ENCODE data around the gene SCG2. TPM values are rescaled to one million over a fixed set of nuclear protein-coding genes. Genes with fewer than 3 reads are reported as not detected.
"Not testable (repeated sequence)": the region's sequence is repeated elsewhere in the genome, so short reads cannot be mapped to it uniquely, and the experiment has no call there.

The SCG2 gene
- total RNA-seq, 1 experiment from 2014 or later: 3.4 TPM

- peak; percentile 88 for DNase-seq (ENCODE audit: low spot score)
- in situ Hi-C loops (cut with HindIII; ENCODE audit: low sequenced_read_pairs): no loop called here
Observed at GRCh38 chr2:223613017-223613950, 11.1 kb upstream of the SCG2 start.

GRCh38 chr2:223612501-223612900, 10.3 kb upstream of the SCG2 start:
- DNase-seq (ENCODE audit: low spot score): no peak
- in situ Hi-C loops (cut with HindIII; ENCODE audit: low sequenced_read_pairs): no loop called here

GRCh38 chr2:223611061-223611460, 8.9 kb upstream of the SCG2 start:
- in situ Hi-C loops (cut with HindIII; ENCODE audit: low sequenced_read_pairs): no loop called here
- DNase-seq (ENCODE audit: low spot score): no peak

GRCh38 chr2:223607476-223607875, 5.3 kb upstream of the SCG2 start:
- in situ Hi-C loops (cut with HindIII; ENCODE audit: low sequenced_read_pairs): no loop called here
- DNase-seq (ENCODE audit: low spot score): no peak

- DNase-seq (ENCODE audit: low spot score): no peak
- in situ Hi-C loops (cut with HindIII; ENCODE audit: low sequenced_read_pairs): no loop called here
Observed at GRCh38 chr2:223606946-223607345, 4.8 kb upstream of the SCG2 start.

- in situ Hi-C loops (cut with HindIII; ENCODE audit: low sequenced_read_pairs): no loop called here
- DNase-seq (ENCODE audit: low spot score): no peak
Observed at GRCh38 chr2:223604231-223604630, 2.1 kb upstream of the SCG2 start.

- DNase-seq (ENCODE audit: low spot score): no peak
- in situ Hi-C loops (cut with HindIII; ENCODE audit: low sequenced_read_pairs): no loop called here
Observed at GRCh38 chr2:223602972-223603371, 811 bp upstream of the SCG2 start.

- DNase-seq (ENCODE audit: low spot score): peak; percentile 49
- in situ Hi-C loops (cut with HindIII; ENCODE audit: low sequenced_read_pairs): no loop called here
Observed at GRCh38 chr2:223601018-223601417, 1.1 kb downstream of the SCG2 start.

- no peak for DNase-seq (ENCODE audit: low spot score)
- in situ Hi-C loops (cut with HindIII; ENCODE audit: low sequenced_read_pairs): no loop called here
Observed at GRCh38 chr2:223599640-223600380, 2.4 kb downstream of the SCG2 start.

- in situ Hi-C loops (cut with HindIII; ENCODE audit: low sequenced_read_pairs): no loop called here
- peak; percentile 53 for DNase-seq (ENCODE audit: low spot score)
Observed at GRCh38 chr2:223598994-223599639, 3.0 kb downstream of the SCG2 start.

- in situ Hi-C loops (cut with HindIII; ENCODE audit: low sequenced_read_pairs): no loop called here
Observed at GRCh38 chr2:223597076-223597475, 5.1 kb downstream of the SCG2 start.

GRCh38 chr2:223596208-223596607, 6.0 kb downstream of the SCG2 start:
- DNase-seq (ENCODE audit: low spot score): no peak
- in situ Hi-C loops (cut with HindIII; ENCODE audit: low sequenced_read_pairs): no loop called here

More at GRCh38 chr2:223597076-223597475, 5.1 kb downstream of the SCG2 start:
- no peak for DNase-seq (ENCODE audit: low spot score)

- in situ Hi-C loops (cut with HindIII; ENCODE audit: low sequenced_read_pairs): no loop called here
- DNase-seq (ENCODE audit: low spot score): no peak
Observed at GRCh38 chr2:223594831-223595230, 7.3 kb downstream of the SCG2 start.

GRCh38 chr2:223594259-223594658, 7.9 kb downstream of the SCG2 start:
- in situ Hi-C loops (cut with HindIII; ENCODE audit: low sequenced_read_pairs): no loop called here
- DNase-seq (ENCODE audit: low spot score): no peak

- in situ Hi-C loops (cut with HindIII; ENCODE audit: low sequenced_read_pairs); DNase-seq (ENCODE audit: low spot score): not testable (repeated sequence)
Observed at GRCh38 chr2:223592689-223593088, 9.5 kb downstream of the SCG2 start.

- in situ Hi-C loops (cut with HindIII; ENCODE audit: low sequenced_read_pairs): no loop called here
- DNase-seq (ENCODE audit: low spot score): no peak
Observed at GRCh38 chr2:223591596-223591995, 10.6 kb downstream of the SCG2 start.

GRCh38 chr2:223590964-223591363, 11.2 kb downstream of the SCG2 start:
- no peak for DNase-seq (ENCODE audit: low spot score)
- in situ Hi-C loops (cut with HindIII; ENCODE audit: low sequenced_read_pairs): no loop called here

GRCh38 chr2:223589901-223590300, 12.3 kb downstream of the SCG2 start:
- in situ Hi-C loops (cut with HindIII; ENCODE audit: low sequenced_read_pairs): no loop called here

GRCh38 chr2:223588251-223588650, 13.9 kb downstream of the SCG2 start:
- in situ Hi-C loops (cut with HindIII; ENCODE audit: low sequenced_read_pairs): no loop called here

More at GRCh38 chr2:223589901-223590300, 12.3 kb downstream of the SCG2 start:
- DNase-seq (ENCODE audit: low spot score): no peak

GRCh38 chr2:223587301-223587700, 14.9 kb downstream of the SCG2 start:
- in situ Hi-C loops (cut with HindIII; ENCODE audit: low sequenced_read_pairs): no loop called here
- no peak for DNase-seq (ENCODE audit: low spot score)

More at GRCh38 chr2:223588251-223588650, 13.9 kb downstream of the SCG2 start:
- no peak for DNase-seq (ENCODE audit: low spot score)

Measured in G401 (cell line).